DND-41 (cell line): ENCODE data around the gene SMIM35.

ENCODE experiments used
- ATAC-seq: fragments of 200-7000 bp; cut with Tn5 transposase; 3 replicates; pipeline ENCODE4 v1.9.1; 2021; ENCODE audit warnings: low read depth; ENCODE audit not compliant: insufficient read depth
- DNase-seq: peaks from one replicate; pipeline ENCODE4 v3.0.0-alpha.2; 2020
- H2AFZ ChIP-seq: 2 replicates; pipeline ENCODE4 v1.6.0; 2012; ENCODE audit warnings: low read depth, low read length
- H3K27ac ChIP-seq: 2 replicates; pipeline ENCODE4 v1.5.1; 2012; ENCODE audit warnings: low read length, inconsistent platforms
- H3K27me3 ChIP-seq: fragments of 200-600 bp; sonication (generic); 2 replicates; pipeline ENCODE4 v1.6.0; 2012; ENCODE audit warnings: low read length, mild to moderate bottlenecking, inconsistent platforms; ENCODE audit not compliant: insufficient read depth, poor library complexity
- H3K36me3 ChIP-seq: 2 replicates; pipeline ENCODE4 v1.5.1; 2012; ENCODE audit warnings: low read length, inconsistent platforms; ENCODE audit not compliant: insufficient read depth
- H3K4me1 ChIP-seq: 2 replicates; pipeline ENCODE4 v1.5.1; 2012; ENCODE audit warnings: mild to moderate bottlenecking, low read length; ENCODE audit not compliant: insufficient read depth
- H3K4me2 ChIP-seq: 2 replicates; pipeline ENCODE4 v1.6.0; 2012; ENCODE audit warnings: mild to moderate bottlenecking, moderate library complexity, low read length, inconsistent platforms; ENCODE audit not compliant: insufficient read depth
- H3K4me3 ChIP-seq, 2 experiments: fragments of 200-600 bp in 1 of 2; shearing (Covaris generic) in 1 of 2; 2 replicates each; pipeline ENCODE4 v1.5.1; 2012 to 2016; ENCODE audit warnings: inconsistent platforms in 2 of 2, low read length in 2 of 2, mild to moderate bottlenecking in 2 of 2, low read depth in 1 of 2, moderate library complexity in 1 of 2
- H3K79me2 ChIP-seq: 2 replicates; pipeline ENCODE4 v1.6.0; 2012; ENCODE audit warnings: low read length, inconsistent platforms; ENCODE audit not compliant: insufficient read depth
- H3K9ac ChIP-seq: 2 replicates; pipeline ENCODE4 v1.6.0; 2012; ENCODE audit warnings: low read depth, mild to moderate bottlenecking, inconsistent platforms, low read length, moderate library complexity
- H3K9me3 ChIP-seq: 2 replicates; pipeline ENCODE4 v1.5.1; 2012; ENCODE audit warnings: low read length, moderate library complexity, mild to moderate bottlenecking, inconsistent platforms; ENCODE audit not compliant: insufficient read depth, severe bottlenecking
- H4K20me1 ChIP-seq: 2 replicates; pipeline ENCODE4 v1.6.0; 2012; ENCODE audit warnings: low read length; ENCODE audit not compliant: insufficient read depth
- CTCF ChIP-seq: IDR thresholded peaks from 2 replicates; pipeline ENCODE4 v1.5.1; 2012; ENCODE audit warnings: borderline replicate concordance, low read length, moderate library complexity, mild to moderate bottlenecking; ENCODE audit not compliant: poor library complexity, severe bottlenecking; ENCODE audit errors: extremely low read depth
- EZH2 ChIP-seq: IDR thresholded peaks from 3 replicates; pipeline ENCODE4 v1.6.1; 2012; ENCODE audit warnings: borderline replicate concordance, low read depth, mild to moderate bottlenecking, moderate library complexity, low read length, inconsistent platforms; ENCODE audit not compliant: severe bottlenecking

Gene SMIM35

GRCh38 chr11:117972629-117973502, 113.9 kb downstream of the SMIM35 start:
- ATAC-seq: no peak
- DNase-seq: no peak
- Histone ChIP-seq H3K27me3 (no peaks in the 10 kb centered on the region), H4K20me1 (no peaks in the 10 kb centered on the region), H3K27ac (no peak overlapping the region), H3K9ac (no peak overlapping the region), H2AFZ (no peak overlapping the region), H3K9me3 (no peaks in the 10 kb centered on the region), H3K36me3 (no peaks in the 10 kb centered on the region), H3K4me2 (no peak overlapping the region), H3K4me1 (peaks cover 24% of the 10 kb centered on the region), H3K79me2 (no peaks in the 10 kb centered on the region), H3K4me3 (no peak overlapping the region)
- TF ChIP-seq CTCF (no peak), EZH2 (no peak)

GRCh38 chr11:117972044-117972443, 114.7 kb downstream of the SMIM35 start:
- ATAC-seq (no peak), DNase-seq (no peak)
- Histone ChIP-seq H3K4me1 (peaks cover 24% of the 10 kb centered on the region), H4K20me1 (no peaks in the 10 kb centered on the region), H3K4me2 (no peak overlapping the region), H3K27me3 (no peaks in the 10 kb centered on the region), H3K4me3 (no peak overlapping the region), H3K36me3 (no peaks in the 10 kb centered on the region), H3K79me2 (no peaks in the 10 kb centered on the region), H3K27ac (no peak overlapping the region), H3K9ac (no peak overlapping the region), H3K9me3 (no peaks in the 10 kb centered on the region), H2AFZ (no peak overlapping the region)
- no peak for TF ChIP-seq CTCF
- TF ChIP-seq EZH2: no peak

GRCh38 chr11:117970400-117971024, 116.3 kb downstream of the SMIM35 start:
- no peak overlapping the region for H3K4me3 ChIP-seq
- no peaks in the 10 kb centered on the region for H3K79me2 ChIP-seq
- H3K4me1 ChIP-seq: peaks cover 16% of the 10 kb centered on the region
- no peaks in the 10 kb centered on the region for H3K27me3 ChIP-seq
- H3K36me3 ChIP-seq: no peaks in the 10 kb centered on the region
- DNase-seq (peak; percentile 64), ATAC-seq (peak; percentile 95)
- no peaks in the 10 kb centered on the region for H3K9me3 ChIP-seq
- no peak overlapping the region for H2AFZ ChIP-seq
- H4K20me1 ChIP-seq: no peaks in the 10 kb centered on the region
- TF ChIP-seq CTCF: no peak
- TF ChIP-seq EZH2: no peak
- H3K4me2 ChIP-seq: 0 out of 2 replicates have a peak overlapping the region, but pooled peaks have one; percentile 5
- no peak overlapping the region for H3K9ac ChIP-seq
- H3K27ac ChIP-seq: no peak overlapping the region
